ENCODE measurements around the gene RASA3.

GRCh38 chr13:114132419-114133121 lies at the start of gene RASA3:
- no peak for TF ChIP-seq CTCF (IDR thresholded peaks at IDR 0.05; ENCODE audit: low read depth, low read length)
- no peak for TF ChIP-seq EZH2phosphoT487 (IDR thresholded peaks at IDR 0.05; ENCODE audit: low read depth)

Data from OCI-LY3 (cell line).